Esophagus muscularis mucosa (tissue), 4 donors: Measurements from ENCODE around the gene DMD. TPM values are rescaled to one million over a fixed set of nuclear protein-coding genes. Genes with fewer than 3 reads are reported as not detected.

Experiments
- DNase-seq: peaks from one replicate; pipeline ENCODE4 v3.0.0-alpha.2; 2017; ENCODE audit errors: extremely low spot score
- H3K27ac ChIP-seq, 4 donors: fragments of 200-600 bp; sonication (generic); replicated peaks in 1 of 4; 1 replicate in 3 of 4; 2 replicates in 1 of 4; pipeline ENCODE4 v1.5.1; 2016 to 2019; ENCODE audit warnings: mild to moderate bottlenecking in 1 of 4
- H3K27me3 ChIP-seq, 4 donors: fragments of 200-600 bp; sonication (generic); one replicate each; pipeline versions ENCODE4 v1.5.1 to v1.6.0; 2016 to 2019
- H3K36me3 ChIP-seq, 4 donors: fragments of 200-600 bp; sonication (generic); one replicate each; pipeline ENCODE4 v1.5.1; 2016 to 2019
- H3K4me1 ChIP-seq, 4 donors: fragments of 200-600 bp; sonication (generic); one replicate each; pipeline ENCODE4 v1.5.1; 2016 to 2019
- H3K4me3 ChIP-seq, 4 donors: fragments of 200-600 bp; sonication (generic); 1 replicate in 2 of 4; 2 replicates in 2 of 4; pipeline ENCODE4 v1.5.1; 2016 to 2019; ENCODE audit warnings: mild to moderate bottlenecking in 4 of 4, moderate library complexity in 1 of 4
- H3K9me3 ChIP-seq, 4 donors: fragments of 200-600 bp; sonication (generic); 1 replicate in 3 of 4; 2 replicates in 1 of 4; pipeline ENCODE4 v1.5.1; 2016 to 2019
- EP300 ChIP-seq: sonication (generic); formaldehyde crosslinking; IDR thresholded peaks from one replicate; pipeline ENCODE4 v1.6.1; 2017; ENCODE audit warnings: antibody characterized with exemption
- POLR2A ChIP-seq: fragments of 450-650 bp; IDR thresholded peaks from one replicate; pipeline ENCODE4 v1.6.1; 2017; ENCODE audit warnings: antibody characterized with exemption, moderate library complexity, mild to moderate bottlenecking, low read depth
- POLR2AphosphoS5 ChIP-seq, 2 donors: sonication (generic); formaldehyde crosslinking; IDR thresholded peaks; one replicate each; pipeline ENCODE4 v1.6.1; 2017; ENCODE audit warnings: antibody characterized with exemption in 2 of 2
- WGBS: methylation state at CpG from one replicate; pipeline ENCODE4 v1.1.5; 2018; 5-methylcytosine and 5-hydroxymethylcytosine counted together
- intact Hi-C: fragments of 100-400 bp; cut with DNase I; formaldehyde crosslinking; loops from one replicate; pipeline ENCODE4 v1.15.1; 2023
- total RNA-seq, 4 donors: library from RNA; depleted of rRNA; stranded (reverse); fragments of >200 nt; gene quantifications; one replicate each; pipeline versions ENCODE4 v1.1.0 to v1.2.1, GENCODE V29; 2016
- TF ChIP-seq, protein P1 (sequence below), 3 experiments: fragments of 200-600 bp in 2 of 3; fragments of 450-650 bp in 1 of 3; sonication (generic) in 2 of 3; IDR thresholded peaks; one replicate each; pipeline ENCODE4 v1.5.1; 2017 to 2019; ENCODE audit warnings: antibody characterized with exemption in 3 of 3, mild to moderate bottlenecking in 2 of 3, moderate library complexity in 1 of 3

The DMD gene
- total RNA-seq, 4 donors from 2014 or later = 127 to 210 (median 188) TPM

- 51% methylated on average over 10 of the region's 10 CpGs for WGBS
- DNase-seq = no peak
- H3K4me3 ChIP-seq = no peak overlapping the region
- H3K36me3 ChIP-seq = no peaks in the 10 kb centered on the region
- H3K4me1 ChIP-seq = peaks cover 0 to 2% (median 0%) of the 10 kb centered on the region in 4 donors
- TF ChIP-seq EP300 (no peak), POLR2AphosphoS5 (IDR thresholded peaks at IDR 0.05) (no peak)
- TF ChIP-seq, protein P1, sequence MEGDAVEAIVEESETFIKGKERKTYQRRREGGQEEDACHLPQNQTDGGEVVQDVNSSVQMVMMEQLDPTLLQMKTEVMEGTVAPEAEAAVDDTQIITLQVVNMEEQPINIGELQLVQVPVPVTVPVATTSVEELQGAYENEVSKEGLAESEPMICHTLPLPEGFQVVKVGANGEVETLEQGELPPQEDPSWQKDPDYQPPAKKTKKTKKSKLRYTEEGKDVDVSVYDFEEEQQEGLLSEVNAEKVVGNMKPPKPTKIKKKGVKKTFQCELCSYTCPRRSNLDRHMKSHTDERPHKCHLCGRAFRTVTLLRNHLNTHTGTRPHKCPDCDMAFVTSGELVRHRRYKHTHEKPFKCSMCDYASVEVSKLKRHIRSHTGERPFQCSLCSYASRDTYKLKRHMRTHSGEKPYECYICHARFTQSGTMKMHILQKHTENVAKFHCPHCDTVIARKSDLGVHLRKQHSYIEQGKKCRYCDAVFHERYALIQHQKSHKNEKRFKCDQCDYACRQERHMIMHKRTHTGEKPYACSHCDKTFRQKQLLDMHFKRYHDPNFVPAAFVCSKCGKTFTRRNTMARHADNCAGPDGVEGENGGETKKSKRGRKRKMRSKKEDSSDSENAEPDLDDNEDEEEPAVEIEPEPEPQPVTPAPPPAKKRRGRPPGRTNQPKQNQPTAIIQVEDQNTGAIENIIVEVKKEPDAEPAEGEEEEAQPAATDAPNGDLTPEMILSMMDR (IDR thresholded peaks at IDR 0.05) = no peak
- H3K9me3 ChIP-seq = no peaks in the 10 kb centered on the region
- H3K27ac ChIP-seq = no peak overlapping the region
- no peaks in the 10 kb centered on the region for H3K27me3 ChIP-seq
- intact Hi-C loops = no loop called here
Observed at GRCh38 chrX:33128048-33128805, 83.1 kb downstream of the DMD start.

- H3K27me3 ChIP-seq = no peaks in the 10 kb centered on the region
- intact Hi-C loops = no loop called here
- DNase-seq = no peak
- H3K27ac ChIP-seq = no peak overlapping the region
- 50% methylated on average over 6 of the region's 6 CpGs for WGBS
- no peak overlapping the region for H3K4me3 ChIP-seq
- H3K36me3 ChIP-seq = no peaks in the 10 kb centered on the region
- H3K9me3 ChIP-seq = no peaks in the 10 kb centered on the region
- H3K4me1 ChIP-seq = peaks cover 0 to 5% (median 0%) of the 10 kb centered on the region in 4 donors
- TF ChIP-seq EP300 = no peak
- TF ChIP-seq POLR2AphosphoS5 (IDR thresholded peaks at IDR 0.05) = no peak
- TF ChIP-seq, protein P1 (IDR thresholded peaks at IDR 0.05) = no peak
- no peak for TF ChIP-seq POLR2A
Observed at GRCh38 chrX:33126469-33126868, 84.9 kb downstream of the DMD start.

- Histone ChIP-seq H3K9me3 (no peaks in the 10 kb centered on the region), H3K27ac (no peak overlapping the region), H3K4me3 (no peak overlapping the region), H3K36me3 (no peaks in the 10 kb centered on the region), H3K4me1 (no peaks in the 10 kb centered on the region), H3K27me3 (no peaks in the 10 kb centered on the region)
- 32% methylated on average over 3 of the region's 3 CpGs for WGBS
- no peak for TF ChIP-seq EP300
- no peak for TF ChIP-seq POLR2AphosphoS5 (IDR thresholded peaks at IDR 0.05)
- TF ChIP-seq, protein P1 (IDR thresholded peaks at IDR 0.05) = no peak
- no peak for TF ChIP-seq POLR2A
- DNase-seq = no peak
- intact Hi-C loops = no loop called here
Observed at GRCh38 chrX:33109858-33110257, 101.5 kb downstream of the DMD start.

GRCh38 chrX:33106737-33107136 lies 104.6 kb downstream of the DMD start:
- H3K27me3 ChIP-seq = no peaks in the 10 kb centered on the region
- intact Hi-C loops = no loop called here
- no peaks in the 10 kb centered on the region for H3K36me3 ChIP-seq
- no peak for DNase-seq
- TF ChIP-seq POLR2A (no peak), POLR2AphosphoS5 (IDR thresholded peaks at IDR 0.05) (no peak), EP300 (no peak)
- TF ChIP-seq, protein P1 (IDR thresholded peaks at IDR 0.05) = no peak
- H3K27ac ChIP-seq = no peak overlapping the region
- no peaks in the 10 kb centered on the region for H3K4me1 ChIP-seq
- WGBS = 90% methylated on average over 8 of the region's 8 CpGs
- no peak overlapping the region for H3K4me3 ChIP-seq
- no peaks in the 10 kb centered on the region for H3K9me3 ChIP-seq

DNA sequence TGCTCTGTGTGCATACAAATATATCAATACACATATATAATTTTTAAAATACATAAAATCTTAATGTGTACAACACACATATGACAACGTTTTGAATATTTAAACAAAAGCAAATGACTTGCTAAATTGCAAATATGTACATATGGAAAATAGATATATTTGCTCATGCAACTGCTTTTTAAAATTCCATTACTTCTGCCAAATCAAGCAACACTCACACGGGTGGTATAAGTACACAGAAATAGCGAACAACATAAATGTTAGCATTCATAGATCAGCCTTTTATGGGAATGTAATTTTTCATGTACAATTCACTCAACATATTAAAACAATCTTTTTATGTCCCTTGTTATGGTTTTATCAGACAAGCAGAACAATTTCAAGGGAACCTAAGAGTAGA lies 116.3 kb downstream of the DMD start:
- TF ChIP-seq POLR2A (no peak), POLR2AphosphoS5 (IDR thresholded peaks at IDR 0.05) (no peak), EP300 (no peak)
- TF ChIP-seq, protein P1 (IDR thresholded peaks at IDR 0.05) = no peak
- 45% methylated on average over 3 of the region's 3 CpGs for WGBS
- no peaks in the 10 kb centered on the region for H3K9me3 ChIP-seq
- H3K27me3 ChIP-seq = no peaks in the 10 kb centered on the region
- intact Hi-C loops = no loop called here
- no peak overlapping the region for H3K27ac ChIP-seq
- H3K4me3 ChIP-seq = no peak overlapping the region
- H3K4me1 ChIP-seq = no peaks in the 10 kb centered on the region
- DNase-seq = no peak
- H3K36me3 ChIP-seq = no peaks in the 10 kb centered on the region
